DMS 273 (cell line): Measurements from ENCODE around the gene VIL1.

Source experiments
- DNase-seq: peaks from one replicate; lab custom pipeline; 2025; ENCODE audit not compliant: unreplicated experiment; lab: John Stamatoyannopoulos, UW

The VIL1 gene

GRCh38 chr2:218482651-218483050, 63.7 kb downstream of the VIL1 start:
- DNase-seq = no peak

- DNase-seq = peak; percentile 9
Observed at GRCh38 chr2:218485986-218486667, 67.2 kb downstream of the VIL1 start.

DNA sequence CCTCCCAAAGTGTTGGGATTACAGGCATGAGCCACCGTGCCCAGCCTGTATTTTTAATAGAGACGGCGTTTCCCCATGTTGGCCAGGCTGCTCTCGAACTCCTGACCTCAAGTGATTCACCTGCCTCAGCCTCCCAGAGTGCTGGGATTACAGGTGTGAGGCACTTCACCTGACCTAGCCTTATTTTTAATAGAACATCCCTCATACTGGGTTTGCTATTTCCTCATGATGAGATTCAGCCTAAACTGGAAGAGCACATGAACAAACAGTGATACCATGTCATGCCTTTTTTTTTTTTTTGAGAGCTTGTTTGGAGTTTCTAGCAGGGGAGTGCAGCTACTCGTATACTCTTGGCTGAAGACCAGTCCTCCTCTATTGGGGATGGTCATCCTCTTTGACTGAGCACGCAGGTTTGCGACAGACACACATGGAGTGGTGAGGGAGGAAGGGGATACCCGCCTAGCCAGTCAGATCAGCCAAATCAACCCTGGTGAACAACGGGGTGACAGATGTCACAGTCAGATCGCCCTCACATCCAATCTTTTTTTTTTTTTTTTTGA, 81.7 kb downstream of the VIL1 start:
- no peak for DNase-seq

- no peak for DNase-seq
Observed at GRCh38 chr2:218501665-218502064, 82.7 kb downstream of the VIL1 start.
